Hepatocyte (in vitro differentiated cells): ENCODE data around the gene CYTH1. TPM values are rescaled to one million over a fixed set of nuclear protein-coding genes. Genes with fewer than 3 reads are reported as not detected.

Experiments
- DNase-seq: peaks from one replicate; pipeline ENCODE4 v3.0.0-alpha.2; 2016; ENCODE audit warnings: low spot score
- H2AFZ ChIP-seq: fragments of 200-600 bp; sonication (generic); 2 replicates; pipeline ENCODE4 v1.6.0; 2016; ENCODE audit warnings: antibody characterized with exemption, mild to moderate bottlenecking
- H3K27ac ChIP-seq: fragments of 200-600 bp; sonication (generic); 2 replicates; pipeline ENCODE4 v1.5.1; 2016; ENCODE audit warnings: mild to moderate bottlenecking
- H3K27me3 ChIP-seq: fragments of 200-600 bp; sonication (generic); 2 replicates; pipeline ENCODE4 v1.6.1; 2016
- H3K36me3 ChIP-seq: fragments of 200-600 bp; sonication (generic); replicated peaks from 2 replicates; pipeline ENCODE4 v1.5.1; 2016; ENCODE audit warnings: low read depth; ENCODE audit not compliant: insufficient read depth
- H3K4me1 ChIP-seq: fragments of 200-600 bp; sonication (generic); 2 replicates; pipeline ENCODE4 v1.5.1; 2016; ENCODE audit warnings: mild to moderate bottlenecking, moderate library complexity; ENCODE audit not compliant: insufficient read depth
- H3K4me2 ChIP-seq: fragments of 200-600 bp; sonication (generic); 2 replicates; pipeline ENCODE4 v1.6.0; 2016
- H3K4me3 ChIP-seq: fragments of 200-600 bp; sonication (generic); 2 replicates; pipeline ENCODE4 v1.5.1; 2016; ENCODE audit warnings: mild to moderate bottlenecking
- H3K79me2 ChIP-seq: fragments of 200-600 bp; sonication (generic); 2 replicates; pipeline ENCODE4 v1.6.0; 2017; ENCODE audit warnings: mild to moderate bottlenecking
- H3K9me2 ChIP-seq: fragments of 200-600 bp; sonication (generic); replicated peaks from 2 replicates; pipeline ENCODE4 v1.6.0; 2017; ENCODE audit warnings: mild to moderate bottlenecking; ENCODE audit not compliant: insufficient read depth
- H3K9me3 ChIP-seq: fragments of 200-600 bp; sonication (generic); 2 replicates; pipeline ENCODE4 v1.5.1; 2016; ENCODE audit warnings: low read depth, mild to moderate bottlenecking
- H4K20me1 ChIP-seq: fragments of 200-600 bp; sonication (generic); 2 replicates; pipeline ENCODE4 v1.6.0; 2016; ENCODE audit warnings: mild to moderate bottlenecking; ENCODE audit not compliant: insufficient read depth, poor library complexity, severe bottlenecking
- EZH2 ChIP-seq: fragments of 200-600 bp; sonication (generic); IDR thresholded peaks from 2 replicates; pipeline ENCODE4 v1.6.1; 2016; ENCODE audit warnings: antibody characterized with exemption, mild to moderate bottlenecking, borderline replicate concordance
- EZH2phosphoT487 ChIP-seq: fragments of 200-600 bp; sonication (generic); IDR thresholded peaks from one replicate; pipeline ENCODE4 v1.6.1; 2018; ENCODE audit warnings: antibody characterized with exemption, mild to moderate bottlenecking, low read depth, moderate library complexity; ENCODE audit not compliant: unreplicated experiment, severe bottlenecking
- WGBS: methylation state at CpG from one replicate; pipeline ENCODE4 v1.1.6; 2016; ENCODE audit warnings: low lambda C conversion rate; ENCODE audit errors: missing lambda C conversion rate; 5-methylcytosine and 5-hydroxymethylcytosine counted together
- polyA plus RNA-seq: library from polyadenylated mRNA; unstranded; fragments of >200 nt; fragmentation: Nextera tagmentation; extraction: Ambion mirVana; gene quantifications from 2 replicates; pipeline ENCODE4 v1.2.1, GENCODE V29; 2016
- total RNA-seq: library from RNA; depleted of rRNA; stranded (reverse); fragments of >200 nt; gene quantifications from 2 replicates; pipeline ENCODE4 v1.2.3, GENCODE V29; 2014
- TF ChIP-seq, protein P1 (sequence below): fragments of 200-600 bp; sonication (generic); IDR thresholded peaks from 2 replicates; pipeline ENCODE4 v1.5.1; 2016; ENCODE audit warnings: antibody characterized with exemption, mild to moderate bottlenecking; ENCODE audit not compliant: poor library complexity

The CYTH1 gene
- total and polyA plus RNA-seq, 2 experiments from 2014 or later: 38.5 to 44.4 TPM

DNA sequence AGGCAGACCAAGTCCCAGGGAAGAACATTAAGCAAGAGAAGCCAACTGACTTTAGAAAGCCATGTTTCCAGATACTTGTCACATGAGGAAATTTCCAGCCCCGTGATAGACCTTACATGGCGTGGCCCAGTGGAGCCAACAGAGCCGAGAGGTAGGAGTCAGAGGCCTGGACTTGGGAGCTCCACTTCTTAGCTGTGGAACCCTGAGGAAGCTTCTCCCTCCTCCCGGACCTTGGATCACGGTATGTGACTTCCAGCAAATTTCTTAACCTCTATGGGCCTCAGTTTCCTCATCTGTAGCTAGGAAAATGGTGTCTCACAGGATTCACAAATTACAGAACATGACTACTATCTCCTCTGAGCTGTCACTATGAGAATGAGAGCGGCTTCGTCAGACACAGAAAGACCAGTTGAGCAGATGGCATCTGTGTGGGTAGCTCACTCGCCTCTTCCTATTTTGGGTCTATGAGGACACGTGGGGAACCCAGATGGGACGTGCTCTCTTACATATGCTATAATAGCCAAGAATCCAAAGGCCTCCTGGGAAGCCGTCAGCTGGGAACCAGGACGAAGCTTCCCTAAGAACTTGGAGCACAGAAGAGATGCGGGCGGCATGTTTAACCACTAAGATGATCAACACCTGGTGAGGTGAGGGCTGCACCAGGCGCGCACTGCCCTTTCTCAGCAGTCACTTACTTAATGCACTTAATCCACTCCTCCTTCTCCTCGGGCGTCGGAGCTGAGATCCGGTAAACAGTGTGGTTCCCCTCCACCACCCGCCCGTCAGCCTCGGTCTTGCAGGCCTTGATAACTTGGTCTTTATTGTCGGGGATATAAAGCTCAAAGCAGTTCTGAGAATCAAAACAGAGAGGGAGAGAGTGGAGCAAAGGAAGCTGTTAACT is 102.3 kb downstream of the CYTH1 start:
- 80% methylated on average over 24 of the region's 24 CpGs for WGBS
- no peaks in the 10 kb centered on the region for H3K9me3 ChIP-seq
- no peaks in the 10 kb centered on the region for H3K36me3 ChIP-seq
- H3K27me3 ChIP-seq: no peaks in the 10 kb centered on the region
- H3K4me3 ChIP-seq: no peak overlapping the region
- H3K4me1 ChIP-seq: peaks cover 8% of the 10 kb centered on the region
- no peaks in the 10 kb centered on the region for H4K20me1 ChIP-seq
- no peak for DNase-seq
- H2AFZ ChIP-seq: no peak overlapping the region
- H3K4me2 ChIP-seq: no peak overlapping the region
- H3K79me2 ChIP-seq: no peaks in the 10 kb centered on the region
- no peaks in the 10 kb centered on the region for H3K9me2 ChIP-seq
- no peak overlapping the region for H3K27ac ChIP-seq
- TF ChIP-seq EZH2phosphoT487 (no peak), EZH2 (no peak)
- TF ChIP-seq, protein P1, sequence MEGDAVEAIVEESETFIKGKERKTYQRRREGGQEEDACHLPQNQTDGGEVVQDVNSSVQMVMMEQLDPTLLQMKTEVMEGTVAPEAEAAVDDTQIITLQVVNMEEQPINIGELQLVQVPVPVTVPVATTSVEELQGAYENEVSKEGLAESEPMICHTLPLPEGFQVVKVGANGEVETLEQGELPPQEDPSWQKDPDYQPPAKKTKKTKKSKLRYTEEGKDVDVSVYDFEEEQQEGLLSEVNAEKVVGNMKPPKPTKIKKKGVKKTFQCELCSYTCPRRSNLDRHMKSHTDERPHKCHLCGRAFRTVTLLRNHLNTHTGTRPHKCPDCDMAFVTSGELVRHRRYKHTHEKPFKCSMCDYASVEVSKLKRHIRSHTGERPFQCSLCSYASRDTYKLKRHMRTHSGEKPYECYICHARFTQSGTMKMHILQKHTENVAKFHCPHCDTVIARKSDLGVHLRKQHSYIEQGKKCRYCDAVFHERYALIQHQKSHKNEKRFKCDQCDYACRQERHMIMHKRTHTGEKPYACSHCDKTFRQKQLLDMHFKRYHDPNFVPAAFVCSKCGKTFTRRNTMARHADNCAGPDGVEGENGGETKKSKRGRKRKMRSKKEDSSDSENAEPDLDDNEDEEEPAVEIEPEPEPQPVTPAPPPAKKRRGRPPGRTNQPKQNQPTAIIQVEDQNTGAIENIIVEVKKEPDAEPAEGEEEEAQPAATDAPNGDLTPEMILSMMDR: no peak

DNA sequence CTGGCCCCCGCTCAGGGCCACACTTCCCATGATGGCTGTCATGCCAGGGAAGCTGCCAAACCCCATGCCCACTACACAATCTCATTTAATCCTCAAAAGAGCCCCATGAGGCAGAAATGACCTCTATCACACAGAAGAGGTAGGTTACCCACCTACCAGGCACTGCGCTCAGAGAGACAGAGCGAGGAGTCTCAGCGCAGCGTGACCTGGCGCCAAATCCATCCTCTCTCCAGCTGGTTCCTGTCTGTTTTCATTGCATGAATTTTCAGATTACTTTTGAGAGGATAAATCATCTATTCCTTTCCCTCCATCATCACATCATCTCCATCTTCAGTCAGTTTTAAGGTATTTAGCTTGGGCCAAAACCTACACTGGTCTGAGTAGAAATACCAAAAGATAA is 103.4 kb downstream of the CYTH1 start:
- Histone ChIP-seq H3K4me2 (no peak overlapping the region), H3K79me2 (no peaks in the 10 kb centered on the region), H4K20me1 (no peaks in the 10 kb centered on the region), H3K9me2 (no peaks in the 10 kb centered on the region), H3K27me3 (no peaks in the 10 kb centered on the region), H3K4me3 (no peak overlapping the region), H2AFZ (no peak overlapping the region), H3K4me1 (peaks cover 8% of the 10 kb centered on the region), H3K36me3 (no peaks in the 10 kb centered on the region), H3K9me3 (no peaks in the 10 kb centered on the region), H3K27ac (no peak overlapping the region)
- DNase-seq: no peak
- over 99% methylated on average over 6 of the region's 6 CpGs for WGBS
- TF ChIP-seq, protein P1: no peak
- TF ChIP-seq EZH2 (no peak), EZH2phosphoT487 (no peak)

DNA sequence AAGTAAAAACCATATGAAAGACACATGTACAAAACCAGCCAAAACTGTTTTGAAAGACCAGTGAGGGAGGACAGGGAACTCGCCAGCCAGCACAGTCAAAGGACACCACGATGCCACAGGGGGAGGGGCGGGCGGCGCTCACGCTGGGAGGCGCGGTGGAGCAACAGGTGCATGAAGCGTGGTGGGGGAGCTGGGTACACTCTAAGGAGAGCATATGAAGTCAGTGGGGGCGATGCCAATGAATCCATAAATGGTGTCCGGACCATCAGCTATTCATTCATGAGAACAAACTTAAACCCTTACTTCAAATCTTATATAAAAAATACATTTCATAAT is 103.9 kb downstream of the CYTH1 start:
- no peak overlapping the region for H2AFZ ChIP-seq
- no peaks in the 10 kb centered on the region for H3K79me2 ChIP-seq
- no peak overlapping the region for H3K4me3 ChIP-seq
- H3K27ac ChIP-seq: no peak overlapping the region
- H4K20me1 ChIP-seq: no peaks in the 10 kb centered on the region
- peaks cover 8% of the 10 kb centered on the region for H3K4me1 ChIP-seq
- H3K27me3 ChIP-seq: no peaks in the 10 kb centered on the region
- TF ChIP-seq EZH2phosphoT487 (no peak), EZH2 (no peak)
- TF ChIP-seq, protein P1: no peak
- H3K9me2 ChIP-seq: no peaks in the 10 kb centered on the region
- no peaks in the 10 kb centered on the region for H3K9me3 ChIP-seq
- no peak for DNase-seq
- WGBS: 98% methylated on average over 11 of the region's 11 CpGs
- no peak overlapping the region for H3K4me2 ChIP-seq
- no peaks in the 10 kb centered on the region for H3K36me3 ChIP-seq
